Nephron progenitor cell (in vitro differentiated cells): ENCODE measurements around the gene RHCE.
"Not testable (repeated sequence)": the region's sequence is repeated elsewhere in the genome, so short reads cannot be mapped to it uniquely, and the experiment has no call there.

Source experiments
- DNase-seq: peaks from one replicate; pipeline ENCODE4 v3.0.0; 2021
- H3K27ac Mint-ChIP-seq: 2 replicates; pipeline ENCODE4 v1.8.0; 2021; ENCODE audit warnings: mild to moderate bottlenecking, moderate library complexity, mixed read lengths
- H3K27me3 Mint-ChIP-seq: 2 replicates; pipeline ENCODE4 v1.8.0; 2021; ENCODE audit warnings: mild to moderate bottlenecking, low read depth, mixed read lengths; ENCODE audit not compliant: poor library complexity
- H3K36me3 Mint-ChIP-seq: 2 replicates; pipeline ENCODE4 v1.8.0; 2021; ENCODE audit warnings: low read depth, mixed read lengths
- H3K4me1 Mint-ChIP-seq: 2 replicates; pipeline ENCODE4 v1.8.0; 2021; ENCODE audit warnings: mixed read lengths
- H3K4me3 Mint-ChIP-seq: 2 replicates; pipeline ENCODE4 v1.8.0; 2021; ENCODE audit warnings: mild to moderate bottlenecking, moderate library complexity, mixed read lengths
- H3K9me3 Mint-ChIP-seq: 2 replicates; pipeline ENCODE4 v1.8.0; 2021; ENCODE audit warnings: mild to moderate bottlenecking, moderate library complexity, mixed read lengths
- CTCF ChIP-seq: fragments of 200-600 bp; sonication (generic); IDR thresholded peaks from 2 replicates; pipeline ENCODE4 v1.5.0; 2021; ENCODE audit warnings: antibody characterized with exemption

RHCE gene

GRCh38 chr1:25461849-25462248, 41.2 kb upstream of the RHCE start:
- H3K36me3 Mint-ChIP-seq: peaks cover 73% of the 10 kb centered on the region
- no peak overlapping the region for H3K4me3 Mint-ChIP-seq
- H3K27me3 Mint-ChIP-seq: no peaks in the 10 kb centered on the region

GRCh38 chr1:25460816-25461215, 40.2 kb upstream of the RHCE start:
- H3K27me3 Mint-ChIP-seq, DNase-seq, H3K9me3 Mint-ChIP-seq, H3K27ac Mint-ChIP-seq, H3K4me3 Mint-ChIP-seq: not testable (repeated sequence)
- Mint-ChIP-seq H3K4me1 (peaks cover 13% of the 10 kb centered on the region), H3K36me3 (peaks cover 72% of the 10 kb centered on the region)

More at GRCh38 chr1:25461849-25462248, 41.2 kb upstream of the RHCE start:
- DNase-seq: no peak
- Mint-ChIP-seq H3K27ac (no peak overlapping the region), H3K9me3 (no peaks in the 10 kb centered on the region), H3K4me1 (peaks cover 13% of the 10 kb centered on the region)
- no peak for TF ChIP-seq CTCF

- Mint-ChIP-seq H3K9me3 (no peaks in the 10 kb centered on the region), H3K27me3 (no peaks in the 10 kb centered on the region), H3K4me3 (no peak overlapping the region), H3K4me1 (peaks cover 13% of the 10 kb centered on the region), H3K36me3 (peaks cover 70% of the 10 kb centered on the region), H3K27ac (no peak overlapping the region)
- no peak for TF ChIP-seq CTCF
- no peak for DNase-seq
Measured at GRCh38 chr1:25460020-25460419, 39.4 kb upstream of the RHCE start.

- Mint-ChIP-seq H3K4me3 (no peak overlapping the region), H3K9me3 (no peaks in the 10 kb centered on the region), H3K36me3 (peaks cover 72% of the 10 kb centered on the region), H3K4me1 (peaks cover 13% of the 10 kb centered on the region), H3K27me3 (no peaks in the 10 kb centered on the region), H3K27ac (no peak overlapping the region)
- no peak for DNase-seq
- no peak for TF ChIP-seq CTCF
Measured at GRCh38 chr1:25458541-25459298, 38.1 kb upstream of the RHCE start.

- H3K4me1 Mint-ChIP-seq: peaks cover 13% of the 10 kb centered on the region
- no peaks in the 10 kb centered on the region for H3K9me3 Mint-ChIP-seq
- no peak overlapping the region for H3K4me3 Mint-ChIP-seq
- no peaks in the 10 kb centered on the region for H3K27me3 Mint-ChIP-seq
- no peak overlapping the region for H3K27ac Mint-ChIP-seq
- H3K36me3 Mint-ChIP-seq: peaks cover 68% of the 10 kb centered on the region
- TF ChIP-seq CTCF: no peak
- DNase-seq: no peak
Measured at GRCh38 chr1:25456502-25456901, 35.9 kb upstream of the RHCE start.

- Mint-ChIP-seq H3K27ac (no peak overlapping the region), H3K27me3 (no peaks in the 10 kb centered on the region), H3K4me3 (no peak overlapping the region), H3K36me3 (peaks cover 50% of the 10 kb centered on the region), H3K4me1 (peaks cover 4% of the 10 kb centered on the region), H3K9me3 (no peaks in the 10 kb centered on the region)
- no peak for TF ChIP-seq CTCF
- no peak for DNase-seq
Measured at GRCh38 chr1:25451908-25452307, 31.3 kb upstream of the RHCE start.
